CD4-positive, alpha-beta T cell (primary cell): ENCODE measurements around the gene BMF. TPM values are rescaled to one million over a fixed set of nuclear protein-coding genes. Genes with fewer than 3 reads are reported as not detected.

Source experiments
- ATAC-seq: fragments of 200-7000 bp; cut with Tn5 transposase; one replicate; pipeline ENCODE4 v1.10.0; 2022; ENCODE audit warnings: mild to moderate bottlenecking; ENCODE audit not compliant: poor library complexity
- CTCF ChIA-PET: fragments of 350-600 bp; sonication (Branson Sonifier 250); formaldehyde crosslinking; loops from one replicate; lab custom pipeline; 2021; ENCODE audit warnings: antibody characterized with exemption, inconsistent platforms; lab: Charles Lee
- POLR2A ChIA-PET: fragments of 350-600 bp; sonication (Branson Sonifier 250); formaldehyde crosslinking; loops from one replicate; lab custom pipeline; 2021; ENCODE audit warnings: antibody characterized with exemption, inconsistent platforms; lab: Charles Lee
- DNase-seq, 14 experiments: peaks; one replicate each; pipeline ENCODE4 v3.0.0-alpha.2; 2013 to 2020; ENCODE audit warnings: mixed read lengths in 2 of 14
- H3K27ac ChIP-seq, 2 donors: one replicate each; pipeline versions ENCODE4 v1.5.1 to v1.7.0; 2013; ENCODE audit warnings: low read length in 2 of 2, low read depth in 1 of 2, mild to moderate bottlenecking in 1 of 2
- H3K27me3 ChIP-seq, 2 experiments: 1 replicate in 1 of 2; 2 replicates in 1 of 2; pipeline versions ENCODE4 v1.6.1 to v1.7.0; 2013; ENCODE audit warnings: low read length in 2 of 2, control low read depth in 1 of 2, mild to moderate bottlenecking in 1 of 2, moderate library complexity in 1 of 2; ENCODE audit not compliant: insufficient read depth in 2 of 2, control insufficient read depth in 1 of 2
- H3K36me3 ChIP-seq: one replicate; pipeline ENCODE4 v1.6.1; 2013; ENCODE audit warnings: low read length, control low read depth; ENCODE audit not compliant: insufficient read depth
- H3K4me1 ChIP-seq: one replicate; pipeline ENCODE4 v1.6.1; 2013; ENCODE audit warnings: low read length, control low read depth; ENCODE audit not compliant: insufficient read depth
- H3K4me3 ChIP-seq: one replicate; pipeline ENCODE4 v1.5.1; 2013; ENCODE audit warnings: mild to moderate bottlenecking, low read length, moderate library complexity
- H3K9me3 ChIP-seq, 2 experiments: 1 replicate in 1 of 2; 2 replicates in 1 of 2; pipeline versions ENCODE4 v1.6.1 to v1.7.0; 2013; ENCODE audit warnings: low read length in 2 of 2, mild to moderate bottlenecking in 2 of 2, control low read depth in 1 of 2, moderate library complexity in 1 of 2; ENCODE audit not compliant: control insufficient read depth in 1 of 2, insufficient read depth in 1 of 2
- H3K27ac Mint-ChIP-seq: one replicate; pipeline ENCODE4 v1.8.0; 2020; ENCODE audit warnings: mixed read lengths
- H3K27me3 Mint-ChIP-seq: one replicate; pipeline ENCODE4 v1.8.0; 2021; ENCODE audit warnings: mixed read lengths
- H3K36me3 Mint-ChIP-seq: one replicate; pipeline ENCODE4 v1.8.0; 2021; ENCODE audit warnings: low read depth, mixed read lengths
- H3K4me1 Mint-ChIP-seq: one replicate; pipeline ENCODE4 v1.8.0; 2021; ENCODE audit warnings: low read depth, mixed read lengths
- H3K4me3 Mint-ChIP-seq: one replicate; pipeline ENCODE4 v1.8.0; 2020; ENCODE audit warnings: mild to moderate bottlenecking, mixed read lengths
- H3K9me3 Mint-ChIP-seq: one replicate; pipeline ENCODE4 v1.8.0; 2020; ENCODE audit warnings: mixed read lengths
- intact Hi-C, 2 experiments: fragments of 100-400 bp; cut with DNase I in 1 of 2; cut with micrococcal nuclease in 1 of 2; formaldehyde crosslinking; loops; one replicate each; pipeline versions ENCODE4 v1.15.1 to v1.9.0; 2023 to 2025; cut with DNase I, micrococcal nuclease
- total RNA-seq, 174 experiments: library from RNA in 2 of 174; stranded (reverse) in 2 of 174; gene quantifications; one replicate each; pipeline ENCODE4 v1.2.3 and lab custom pipeline; 2021 to 2026
- TF ChIP-seq, protein P1 (sequence below): fragments of 200-600 bp; IDR thresholded peaks from one replicate; pipeline ENCODE4 v1.8.0; 2022; ENCODE audit warnings: antibody characterized with exemption, mild to moderate bottlenecking

The BMF gene
- total RNA-seq, 2 experiments from 2014 or later = 13.5 to 13.9 TPM

DNA sequence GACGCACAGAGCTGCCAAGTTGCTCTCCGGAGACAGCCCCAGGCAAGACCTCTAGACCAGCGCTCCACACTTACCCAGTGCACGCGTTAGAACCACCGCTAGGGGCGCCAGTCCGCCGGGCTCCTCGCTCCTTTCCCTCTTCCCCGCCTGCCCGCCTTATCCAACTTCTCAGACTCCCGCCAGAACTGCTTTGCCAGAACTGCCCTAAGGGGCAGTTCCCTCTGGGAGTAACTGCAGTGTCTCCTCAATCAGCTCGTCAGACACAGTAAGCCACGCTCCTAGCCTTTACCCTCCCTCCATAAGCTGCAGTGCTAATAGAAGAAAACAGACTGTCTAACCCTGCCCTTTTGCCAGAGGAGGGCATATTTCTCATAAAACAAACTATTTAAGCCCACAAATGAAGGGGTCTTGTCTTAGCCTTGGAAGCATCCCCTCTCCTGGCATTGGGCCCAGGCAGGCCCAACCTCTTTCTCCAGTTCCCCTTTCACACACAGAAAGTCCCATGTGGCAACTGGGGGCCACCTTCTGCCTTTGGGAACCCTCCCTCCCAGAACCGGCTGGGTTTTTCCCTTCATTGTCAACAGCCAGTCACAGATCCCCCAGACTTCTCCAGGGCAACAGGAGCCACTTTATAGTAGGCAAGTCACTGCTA lies 3.7 kb downstream of the BMF start:
- Mint-ChIP-seq H3K4me3 (peak overlapping the region; percentile 62), H3K27ac (peak overlapping the region; percentile 57), H3K9me3 (no peaks in the 10 kb centered on the region), H3K27me3 (no peaks in the 10 kb centered on the region), H3K36me3 (no peaks in the 10 kb centered on the region), H3K4me1 (peaks cover 70% of the 10 kb centered on the region)
- DNase-seq = peak; percentile 61 to 86 (median 72)
- CTCF ChIA-PET = interaction anchor here (0.7 to 5.3 kb wide), 18 partner anchors 9 to 204 kb away, joined by 3 to 67 read pairs (median 4); partner anchors contain the start of genes BUB1B and SRP14
- no peak overlapping the region for H3K4me3 ChIP-seq
- TF ChIP-seq, protein P1, sequence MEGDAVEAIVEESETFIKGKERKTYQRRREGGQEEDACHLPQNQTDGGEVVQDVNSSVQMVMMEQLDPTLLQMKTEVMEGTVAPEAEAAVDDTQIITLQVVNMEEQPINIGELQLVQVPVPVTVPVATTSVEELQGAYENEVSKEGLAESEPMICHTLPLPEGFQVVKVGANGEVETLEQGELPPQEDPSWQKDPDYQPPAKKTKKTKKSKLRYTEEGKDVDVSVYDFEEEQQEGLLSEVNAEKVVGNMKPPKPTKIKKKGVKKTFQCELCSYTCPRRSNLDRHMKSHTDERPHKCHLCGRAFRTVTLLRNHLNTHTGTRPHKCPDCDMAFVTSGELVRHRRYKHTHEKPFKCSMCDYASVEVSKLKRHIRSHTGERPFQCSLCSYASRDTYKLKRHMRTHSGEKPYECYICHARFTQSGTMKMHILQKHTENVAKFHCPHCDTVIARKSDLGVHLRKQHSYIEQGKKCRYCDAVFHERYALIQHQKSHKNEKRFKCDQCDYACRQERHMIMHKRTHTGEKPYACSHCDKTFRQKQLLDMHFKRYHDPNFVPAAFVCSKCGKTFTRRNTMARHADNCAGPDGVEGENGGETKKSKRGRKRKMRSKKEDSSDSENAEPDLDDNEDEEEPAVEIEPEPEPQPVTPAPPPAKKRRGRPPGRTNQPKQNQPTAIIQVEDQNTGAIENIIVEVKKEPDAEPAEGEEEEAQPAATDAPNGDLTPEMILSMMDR = peak; percentile 95
- peak overlapping the region; percentile 33 to 37 for H3K27ac ChIP-seq
- H3K27me3 ChIP-seq = no peaks in the 10 kb centered on the region
- no peaks in the 10 kb centered on the region for H3K36me3 ChIP-seq
- H3K9me3 ChIP-seq = no peaks in the 10 kb centered on the region
- intact Hi-C loops = loop anchor here in 1 of 2 experiments (5.0 kb wide), 1 partner anchor 318 kb away; no protein-coding TSS in a partner anchor
- POLR2A ChIA-PET = interaction anchor here (0.8 to 6.8 kb wide), 3 partner anchors 51 to 57 kb away, joined by 3 to 53 read pairs (median 3); partner anchors contain the start of gene BUB1B
- peak; percentile 49 for ATAC-seq
- peaks cover 73% of the 10 kb centered on the region for H3K4me1 ChIP-seq

DNA sequence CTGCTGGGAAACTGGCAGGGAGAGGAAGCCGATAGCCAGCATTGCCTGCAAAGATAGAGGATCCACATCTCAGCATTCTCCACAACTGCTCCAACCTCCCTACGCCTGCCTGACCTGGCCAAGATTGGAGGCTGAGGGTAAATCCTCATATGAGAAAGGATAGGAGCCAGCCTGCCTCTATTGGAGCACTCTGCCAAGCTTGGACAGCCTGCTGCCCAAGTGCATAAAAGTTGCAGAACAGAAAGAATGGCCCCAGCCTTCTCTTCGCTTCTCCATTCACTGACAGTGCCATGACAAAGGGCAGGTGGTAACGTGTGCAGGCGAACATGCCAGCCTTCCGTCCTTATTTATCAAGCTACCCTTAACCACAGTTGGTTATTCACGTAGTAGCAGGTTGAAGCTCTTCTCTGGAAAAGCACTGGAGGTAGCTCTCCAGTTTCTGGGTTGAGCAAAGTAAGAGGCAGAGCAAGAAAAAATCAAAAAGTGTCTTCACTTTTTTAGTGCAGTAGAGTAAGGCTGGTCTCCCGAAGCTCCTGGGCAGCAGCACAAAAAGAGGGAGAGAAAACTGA lies 4.3 kb downstream of the BMF start:
- H3K4me1 ChIP-seq = peaks cover 76% of the 10 kb centered on the region
- H3K4me3 ChIP-seq = no peak overlapping the region
- Mint-ChIP-seq H3K27ac (peak overlapping the region; percentile 57), H3K4me3 (peak overlapping the region; percentile 62), H3K36me3 (no peaks in the 10 kb centered on the region), H3K9me3 (no peaks in the 10 kb centered on the region), H3K4me1 (peaks cover 71% of the 10 kb centered on the region), H3K27me3 (no peaks in the 10 kb centered on the region)
- DNase-seq = no peak
- H3K27ac ChIP-seq = no peak overlapping the region
- no peaks in the 10 kb centered on the region for H3K27me3 ChIP-seq
- TF ChIP-seq, protein P1 = no peak
- no peaks in the 10 kb centered on the region for H3K9me3 ChIP-seq
- ChIA-PET CTCF (interaction anchor here (0.7 to 5.3 kb wide), 16 partner anchors 8 to 205 kb away, joined by 3 to 67 read pairs (median 4); partner anchors contain the start of genes BUB1B and SRP14), POLR2A (interaction anchor here (1.2 to 6.8 kb wide), 2 partner anchors 57 kb away, joined by 3 to 53 read pairs; partner anchors contain the start of gene BUB1B)
- ATAC-seq = no peak
- intact Hi-C loops = no loop called here
- H3K36me3 ChIP-seq = no peaks in the 10 kb centered on the region

- peaks cover 77% of the 10 kb centered on the region for H3K4me1 ChIP-seq
- CTCF ChIA-PET = interaction anchor here (0.7 to 5.3 kb wide), 7 partner anchors 8 to 66 kb away, joined by 4 to 67 read pairs (median 7); partner anchors contain the start of genes BUB1B and SRP14
- POLR2A ChIA-PET = interaction anchor here (1.2 to 6.8 kb wide), 2 partner anchors 56 to 57 kb away, joined by 3 to 53 read pairs; partner anchors contain the start of gene BUB1B
- H3K4me3 Mint-ChIP-seq = no peak overlapping the region
- no peaks in the 10 kb centered on the region for H3K36me3 ChIP-seq
- no peaks in the 10 kb centered on the region for H3K36me3 Mint-ChIP-seq
- DNase-seq = no peak
- peaks cover 70% of the 10 kb centered on the region for H3K4me1 Mint-ChIP-seq
- ATAC-seq = no peak
- H3K9me3 ChIP-seq = no peaks in the 10 kb centered on the region
- no peak overlapping the region for H3K4me3 ChIP-seq
- H3K27me3 ChIP-seq = no peaks in the 10 kb centered on the region
- H3K27ac ChIP-seq = no peak overlapping the region
- intact Hi-C loops = no loop called here
- H3K27ac Mint-ChIP-seq = no peak overlapping the region
- TF ChIP-seq, protein P1 = no peak
- H3K9me3 Mint-ChIP-seq = no peaks in the 10 kb centered on the region
- H3K27me3 Mint-ChIP-seq = no peaks in the 10 kb centered on the region
These were observed 4.8 kb downstream of the BMF start for GRCh38 chr15:40103864-40104271.
